NCI-H1930 (cell line): Measurements from ENCODE around the gene FSTL4.
"Not testable (repeated sequence)": the region's sequence is repeated elsewhere in the genome, so short reads cannot be mapped to it uniquely, and the experiment has no call there.

Source experiments
- DNase-seq, 2 experiments: peaks; one replicate each; lab custom pipeline; 2025; lab: John Stamatoyannopoulos, UW

The FSTL4 gene

DNA sequence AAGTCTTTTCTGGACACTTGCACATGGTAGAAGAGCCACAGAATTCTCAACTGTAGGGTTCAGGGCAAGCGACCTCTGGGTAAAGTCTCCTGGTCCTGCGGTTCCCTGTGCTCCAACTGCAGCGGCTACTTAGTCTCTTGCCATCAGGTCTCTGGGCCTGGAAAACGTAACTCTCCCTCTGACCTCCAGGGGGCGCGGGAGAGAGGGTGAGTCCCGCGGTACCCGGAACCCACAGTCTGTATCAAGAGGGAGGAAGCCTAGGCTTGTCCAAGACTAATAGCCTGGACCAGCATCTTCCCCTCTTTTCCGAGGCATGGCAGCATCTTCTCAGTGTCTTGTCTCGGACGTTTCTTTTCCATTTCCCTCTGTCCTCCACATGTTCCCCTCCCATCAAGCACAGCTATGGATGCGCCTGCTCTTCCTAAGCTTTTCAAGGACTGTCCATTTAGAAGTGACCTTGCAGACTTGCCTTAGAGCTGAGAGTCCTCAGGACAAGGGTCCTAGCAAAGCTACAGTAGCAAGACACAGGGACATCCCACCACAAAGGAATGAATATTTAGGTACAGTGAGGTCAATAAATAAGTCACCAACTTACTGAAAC, 59.3 kb downstream of the FSTL4 start:
- DNase-seq, result peak in 1 of 2 experiments; percentile 12

DNA sequence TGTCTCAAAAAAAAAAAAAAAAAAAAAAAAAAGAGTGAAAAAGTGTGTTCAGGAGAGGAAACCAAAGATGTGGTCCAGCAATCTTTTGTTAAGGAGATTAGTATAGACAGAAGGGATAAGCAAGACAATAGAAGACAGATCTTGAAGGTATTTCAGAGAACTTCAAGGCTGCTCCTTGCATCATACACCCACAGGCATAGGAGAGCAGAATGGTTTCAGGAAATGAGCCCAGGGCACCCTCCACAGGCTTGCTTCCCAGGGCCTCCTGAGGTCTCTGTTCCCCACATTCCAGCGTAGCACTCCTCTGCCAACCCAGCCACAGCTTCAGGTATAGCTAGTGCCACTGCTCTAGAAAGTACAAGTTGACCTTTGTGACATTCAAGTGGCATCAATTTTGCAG, 65.8 kb downstream of the FSTL4 start:
- no peak for DNase-seq

DNA sequence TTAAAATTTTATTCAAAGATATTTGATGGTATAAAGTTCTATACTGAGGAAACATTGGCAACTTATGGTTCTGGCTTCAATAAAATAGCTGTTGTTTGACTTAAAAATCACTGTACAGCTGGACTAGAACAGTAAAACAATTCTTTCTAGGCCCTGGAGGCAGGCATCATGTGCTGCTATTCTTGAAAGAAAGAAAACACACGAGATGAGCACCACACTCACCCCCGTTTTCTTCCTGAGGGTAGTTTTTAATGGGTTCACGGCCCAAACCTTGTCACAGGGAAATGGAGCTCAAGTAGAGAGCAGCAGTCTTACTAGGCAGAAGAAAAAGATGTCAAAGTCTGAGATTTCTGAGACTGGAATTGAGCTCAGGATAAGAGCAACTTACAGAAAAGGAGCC, 68.0 kb downstream of the FSTL4 start:
- no peak for DNase-seq

DNA sequence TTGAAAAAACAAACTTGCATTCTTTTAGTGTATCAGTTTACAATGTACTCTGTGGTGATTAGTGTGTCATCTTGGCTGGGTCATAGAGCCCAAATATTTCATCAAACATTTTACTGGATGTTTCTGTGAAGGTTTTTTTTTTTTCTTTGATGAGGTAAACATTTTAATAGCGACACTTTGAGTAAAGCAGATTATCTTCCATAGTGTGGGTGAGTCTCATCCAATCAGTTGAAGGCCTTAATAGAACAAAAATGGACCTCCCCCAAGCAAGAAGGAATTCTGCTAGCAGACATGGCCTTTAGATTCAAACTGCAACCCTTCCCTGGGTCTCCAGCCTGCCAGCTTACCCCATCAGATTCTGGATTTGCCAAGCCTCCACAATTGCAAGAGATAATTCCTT, 72.5 kb downstream of the FSTL4 start:
- no peak for DNase-seq

DNA sequence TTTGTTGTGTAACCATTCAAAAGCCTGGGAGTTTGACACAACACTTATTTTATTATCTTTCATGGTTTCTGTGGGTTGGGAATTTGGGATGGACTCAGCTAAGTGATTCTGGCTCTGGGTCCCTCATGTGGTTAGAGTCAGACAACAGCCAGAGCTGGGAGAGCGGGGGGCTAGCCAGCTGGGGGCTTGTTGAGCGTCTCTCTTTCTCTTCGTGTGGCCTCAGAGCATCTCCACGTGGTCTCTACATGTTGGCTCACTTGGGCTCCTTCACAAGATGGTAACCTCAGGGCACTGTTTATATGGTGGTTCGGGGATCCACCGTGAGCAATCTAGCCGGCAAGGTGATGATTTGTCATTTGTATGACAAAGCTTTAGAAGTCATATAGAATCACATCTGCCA, 73.6 kb downstream of the FSTL4 start:
- DNase-seq, result no peak

DNA sequence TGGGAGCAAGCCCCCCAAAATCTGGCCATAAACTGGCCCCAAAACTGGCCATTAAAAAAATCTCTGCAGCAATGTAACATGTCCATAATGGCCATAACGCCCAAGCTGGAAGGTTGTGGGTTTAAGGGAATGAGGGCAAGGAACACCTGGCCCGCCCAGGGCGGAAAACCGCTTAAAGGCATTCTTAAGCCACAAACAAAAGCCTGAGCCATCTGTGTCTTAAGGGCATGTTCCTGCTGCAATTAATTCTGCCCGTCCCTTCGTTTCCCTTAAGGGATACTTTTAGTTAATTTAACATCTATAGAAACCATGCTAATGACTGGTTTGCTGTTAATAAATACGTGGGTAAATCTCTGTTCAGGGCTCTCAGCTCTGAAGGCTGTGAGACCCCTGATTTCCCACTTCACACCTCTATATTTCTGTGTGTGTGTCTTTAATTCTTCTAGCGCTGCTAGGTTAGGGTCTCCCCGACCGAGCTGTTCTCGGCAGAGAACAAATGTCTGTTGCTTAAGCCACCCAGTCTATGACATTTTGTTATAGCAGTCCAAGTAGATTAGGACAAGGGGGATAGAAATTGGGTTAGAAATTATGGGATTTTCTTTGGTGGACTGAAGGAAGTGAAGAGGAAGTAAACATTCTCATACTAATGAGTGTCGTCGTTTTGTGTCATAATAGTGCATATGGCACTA, 77.0 kb downstream of the FSTL4 start:
- DNase-seq, result not testable (repeated sequence)

DNA sequence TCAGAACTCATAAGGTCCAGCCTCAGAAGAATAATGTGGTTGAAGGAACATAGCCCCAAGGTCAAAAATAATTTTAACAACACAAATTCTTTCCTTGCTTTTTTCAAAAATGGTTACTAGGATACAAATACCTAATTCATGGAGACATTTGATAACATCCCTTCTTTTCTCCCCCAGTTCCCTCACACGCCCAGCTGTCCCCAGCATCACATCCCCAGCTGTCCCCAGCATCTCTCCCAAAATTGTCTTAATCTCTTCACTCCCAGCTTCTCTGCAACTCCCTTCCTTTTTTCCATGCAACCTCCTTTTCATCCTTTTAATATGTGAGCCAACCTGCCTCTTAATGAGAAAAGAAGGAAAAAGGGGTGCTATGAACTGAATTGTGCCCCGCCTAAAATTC, 77.8 kb downstream of the FSTL4 start:
- no peak for DNase-seq

DNA sequence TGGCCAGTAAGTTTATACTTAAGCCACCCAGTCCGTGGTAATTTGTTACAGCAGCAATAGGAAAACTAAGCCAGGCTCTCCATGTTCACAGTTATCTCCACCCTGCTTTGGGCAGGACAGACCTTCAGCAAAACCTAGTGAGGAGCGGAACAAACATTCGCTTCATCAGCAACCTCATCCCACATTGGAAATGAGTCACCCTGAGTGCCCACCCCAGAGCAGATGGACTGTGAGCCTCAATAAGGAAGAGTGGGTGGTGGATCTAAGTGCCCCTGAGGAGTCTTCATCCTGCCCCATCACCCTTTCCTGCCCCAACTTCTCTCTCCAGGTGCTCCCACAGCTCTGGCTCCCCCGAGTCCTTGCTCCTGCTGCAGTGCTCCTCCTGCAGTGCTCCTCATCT, 78.8 kb downstream of the FSTL4 start:
- DNase-seq, result no peak

DNA sequence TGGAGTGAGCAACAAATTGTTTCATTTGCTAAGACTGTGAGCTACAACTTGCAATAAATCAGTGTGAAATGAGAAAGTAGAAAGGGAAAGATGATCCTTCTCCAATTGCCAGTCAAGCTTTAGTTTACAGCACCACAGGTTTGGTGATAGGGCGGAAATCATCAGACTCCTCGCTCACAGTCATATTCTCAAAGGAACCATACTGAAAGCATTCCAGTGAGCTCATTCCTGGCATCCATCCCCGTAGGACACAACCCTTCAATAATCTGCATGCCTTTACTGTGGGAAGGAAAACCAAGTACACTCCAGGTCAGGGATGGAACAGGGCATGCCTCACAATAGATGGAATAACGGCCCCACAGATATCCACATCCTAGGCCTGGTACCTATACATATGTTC, 80.7 kb downstream of the FSTL4 start:
- no peak for DNase-seq

DNA sequence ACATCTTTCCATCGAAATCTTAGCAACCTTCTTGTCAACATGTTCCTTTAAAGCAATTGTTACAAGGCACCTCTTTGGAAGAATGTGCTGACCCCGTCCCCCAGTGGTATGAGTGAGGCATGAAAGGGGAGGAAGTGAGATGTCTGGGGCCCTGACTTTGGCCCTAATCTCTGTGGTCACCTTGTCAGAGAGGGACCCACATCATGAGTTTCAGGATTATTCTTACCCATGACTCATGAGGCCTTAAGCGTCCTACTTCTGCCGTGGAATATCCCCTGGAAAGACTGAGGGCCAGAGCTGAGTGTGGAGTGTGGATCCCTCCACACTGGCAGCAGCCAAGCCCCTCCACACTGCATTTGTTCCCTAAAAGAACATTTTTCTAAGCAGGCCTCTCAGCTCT, 81.2 kb downstream of the FSTL4 start:
- no peak for DNase-seq

DNA sequence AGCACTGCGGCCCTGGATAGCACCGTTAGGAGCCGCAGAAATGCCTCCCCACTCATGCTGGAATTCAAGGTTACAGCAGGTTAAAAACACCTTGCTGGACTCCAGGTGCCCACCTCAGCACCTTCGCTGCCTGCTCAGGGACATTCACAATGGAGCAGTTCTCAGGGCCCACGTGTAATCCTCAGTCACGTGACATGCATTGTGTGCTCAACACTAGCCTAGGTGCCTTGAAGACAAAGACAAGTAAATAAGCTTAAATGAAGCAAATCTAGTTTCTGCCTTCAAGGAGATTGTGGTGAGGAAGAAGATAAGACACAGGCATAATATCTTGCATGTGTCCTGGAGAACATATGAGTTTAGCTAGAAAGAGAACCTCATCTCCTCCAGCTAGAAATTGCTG, 82.1 kb downstream of the FSTL4 start:
- no peak for DNase-seq

DNA sequence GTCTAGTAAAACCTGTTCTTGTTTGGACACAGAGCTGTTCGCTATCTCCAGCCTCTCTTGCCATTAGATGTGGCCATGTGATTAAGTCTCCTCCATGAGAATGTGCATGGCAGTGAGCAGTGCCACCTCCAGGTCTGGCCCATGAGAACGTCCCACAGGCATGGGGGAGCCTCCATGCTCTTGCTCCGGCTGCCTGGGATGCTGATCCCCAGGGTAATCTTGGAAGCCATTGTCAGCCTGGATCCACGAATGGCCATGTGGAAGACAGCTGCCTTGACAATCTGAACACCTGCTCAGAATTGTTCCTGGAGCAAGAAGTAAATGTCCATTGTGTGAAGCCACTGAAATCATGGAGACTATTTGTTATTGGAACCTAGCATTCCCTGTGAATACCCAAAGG, 83.5 kb downstream of the FSTL4 start:
- no peak for DNase-seq

DNA sequence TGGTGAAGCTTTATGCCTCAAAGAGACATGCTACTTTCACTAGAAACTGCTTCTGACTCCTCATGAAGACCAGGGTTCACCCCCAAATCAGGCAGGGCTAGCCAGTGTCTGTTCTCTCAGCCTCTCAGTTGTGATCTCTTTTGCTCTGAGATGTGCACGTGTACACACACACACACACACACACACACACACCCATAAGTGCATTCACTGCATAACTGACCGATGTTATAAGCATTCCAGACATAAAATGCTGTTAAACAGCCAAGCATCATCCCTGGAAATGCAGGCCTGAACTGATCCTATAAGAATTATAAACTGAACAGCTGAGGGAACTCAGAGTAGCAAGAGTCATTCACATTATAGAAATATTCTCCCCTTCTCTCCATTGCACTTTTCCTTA, 85.0 kb downstream of the FSTL4 start:
- DNase-seq, result no peak

DNA sequence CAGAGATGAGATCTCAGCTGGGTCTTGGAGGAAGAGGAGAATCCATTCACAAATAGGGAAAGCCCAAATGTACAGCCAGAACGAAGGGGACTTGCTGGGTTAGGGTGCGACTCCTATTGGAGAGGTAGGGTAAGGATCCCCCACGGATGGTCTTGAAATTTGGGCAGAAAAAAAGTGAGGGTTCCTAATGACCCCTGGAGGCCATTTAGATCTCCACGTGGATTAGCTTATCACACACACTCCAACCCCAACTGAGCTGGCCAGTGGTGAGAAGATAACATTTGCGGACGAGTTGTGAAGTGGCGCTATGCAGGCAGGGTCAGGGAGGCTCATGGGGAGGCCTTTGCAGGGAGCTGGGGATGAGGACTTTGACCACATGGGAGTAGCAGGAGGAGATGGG, 86.0 kb downstream of the FSTL4 start:
- no peak for DNase-seq

DNA sequence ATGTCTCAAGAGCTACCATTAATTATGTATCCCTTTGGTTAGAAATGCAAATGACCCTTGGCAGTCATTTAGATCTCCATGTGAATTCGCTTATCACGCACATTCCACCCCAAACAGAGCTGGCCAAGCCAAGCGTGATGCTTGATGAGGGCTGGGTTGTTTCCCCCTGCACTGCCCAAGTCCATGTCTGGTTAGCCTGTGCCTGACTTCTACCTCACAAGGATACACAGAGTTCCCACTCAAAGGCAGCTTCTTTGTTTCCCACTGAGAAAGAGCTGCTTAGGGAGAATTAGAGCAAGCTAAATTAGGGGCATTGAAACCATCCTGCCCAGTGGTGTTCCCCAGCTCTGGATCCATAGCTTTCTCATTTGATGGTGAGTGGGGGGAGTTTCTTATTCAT, 87.2 kb downstream of the FSTL4 start:
- DNase-seq, result no peak

DNA sequence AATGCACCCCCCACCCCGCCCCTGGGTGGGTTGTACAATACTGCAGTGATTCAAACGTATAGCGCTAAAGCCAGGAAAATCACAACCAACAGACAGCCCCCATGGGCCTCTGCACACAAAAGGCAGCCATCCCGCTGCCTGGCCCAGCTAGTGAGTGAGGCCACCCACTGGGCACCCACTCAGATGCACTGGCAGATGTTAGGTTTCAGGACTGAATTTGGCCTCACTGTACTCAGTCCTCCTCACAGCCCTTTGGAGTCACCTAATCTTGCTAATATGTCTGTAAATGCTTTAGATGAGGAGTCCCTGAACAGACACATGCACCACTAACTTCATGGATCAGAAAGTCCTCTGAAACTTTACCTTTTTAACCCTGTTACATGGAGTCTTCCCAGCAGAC, 87.7 kb downstream of the FSTL4 start:
- DNase-seq, result no peak

DNA sequence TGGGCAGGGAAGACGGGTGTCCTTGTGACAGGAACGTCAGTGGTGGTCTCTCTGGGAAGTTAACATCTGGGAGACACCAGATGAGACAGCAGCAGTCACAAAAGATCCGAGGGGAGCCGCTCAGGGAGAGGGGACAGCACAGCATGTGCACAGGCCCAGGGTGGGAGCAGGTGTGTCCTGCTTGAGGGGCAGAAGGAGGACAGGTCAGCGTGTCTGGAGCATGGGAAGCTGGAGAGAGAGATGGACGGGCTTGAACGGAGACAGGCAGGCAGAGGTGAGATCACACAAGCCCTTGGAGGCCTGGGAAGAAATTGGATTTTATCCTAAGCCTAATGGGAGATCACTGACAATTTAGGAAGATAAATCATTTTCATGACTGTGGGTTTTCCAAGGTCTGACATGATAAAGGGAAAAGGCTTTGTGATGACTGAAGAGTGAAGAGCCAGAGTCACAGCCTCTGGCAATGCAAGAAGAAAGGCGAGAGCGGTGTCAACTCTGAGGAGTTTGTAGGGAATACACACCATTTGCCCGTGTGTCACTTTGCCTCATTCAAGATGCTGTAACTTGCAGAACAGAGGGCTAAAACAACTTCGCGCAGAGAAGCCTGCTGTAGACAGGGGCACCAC, 88.3 kb downstream of the FSTL4 start:
- no peak for DNase-seq

DNA sequence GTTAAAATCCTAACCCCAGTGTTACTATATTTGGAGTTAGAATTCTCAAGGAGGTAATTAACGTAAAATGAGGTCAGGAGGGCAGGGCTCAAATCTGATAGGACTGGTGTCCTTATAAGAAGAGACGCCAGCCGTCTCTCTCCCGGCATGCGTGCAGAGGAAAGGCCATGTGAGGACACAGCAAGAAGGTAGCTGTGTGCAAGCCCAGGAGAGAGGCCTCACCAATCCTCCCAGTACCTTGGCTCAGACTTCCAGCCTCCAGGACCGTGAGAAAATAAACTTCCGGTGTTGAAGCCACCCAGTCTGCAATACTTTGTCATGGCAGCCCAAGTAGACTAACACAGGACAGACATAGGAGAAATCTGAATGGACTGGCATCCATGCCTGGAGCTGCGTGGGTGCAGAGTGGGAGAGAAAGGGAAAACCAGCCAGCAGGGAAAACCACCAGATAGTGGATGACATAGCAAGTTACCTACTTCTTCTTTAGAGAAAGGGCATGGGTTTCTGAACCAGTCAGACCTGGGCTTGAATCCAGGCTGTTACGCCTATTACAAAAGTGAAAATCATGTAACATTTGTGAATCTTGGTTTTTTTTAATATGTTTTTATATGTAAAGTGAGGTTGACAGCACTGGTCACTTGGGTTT, 89.2 kb downstream of the FSTL4 start:
- DNase-seq, result no peak

DNA sequence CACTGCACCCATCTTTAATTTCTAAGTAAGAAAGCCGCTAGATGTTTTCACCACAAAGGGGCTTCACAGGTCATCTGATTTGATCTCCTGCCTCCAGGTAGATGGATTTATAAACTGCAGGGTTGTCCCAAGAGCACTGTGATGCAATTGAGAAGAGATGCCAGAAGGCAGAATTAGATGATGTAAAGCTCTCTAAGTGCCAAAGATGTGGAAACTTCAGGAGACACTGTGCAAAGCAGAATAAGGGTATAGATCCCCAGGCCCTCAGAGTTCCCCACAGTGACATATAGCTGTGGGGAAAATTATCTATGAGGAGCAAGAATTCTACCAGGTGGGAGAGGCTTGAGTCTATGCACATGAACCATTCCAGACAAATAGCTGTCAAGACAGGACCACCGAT, 90.5 kb downstream of the FSTL4 start:
- DNase-seq, result no peak

DNA sequence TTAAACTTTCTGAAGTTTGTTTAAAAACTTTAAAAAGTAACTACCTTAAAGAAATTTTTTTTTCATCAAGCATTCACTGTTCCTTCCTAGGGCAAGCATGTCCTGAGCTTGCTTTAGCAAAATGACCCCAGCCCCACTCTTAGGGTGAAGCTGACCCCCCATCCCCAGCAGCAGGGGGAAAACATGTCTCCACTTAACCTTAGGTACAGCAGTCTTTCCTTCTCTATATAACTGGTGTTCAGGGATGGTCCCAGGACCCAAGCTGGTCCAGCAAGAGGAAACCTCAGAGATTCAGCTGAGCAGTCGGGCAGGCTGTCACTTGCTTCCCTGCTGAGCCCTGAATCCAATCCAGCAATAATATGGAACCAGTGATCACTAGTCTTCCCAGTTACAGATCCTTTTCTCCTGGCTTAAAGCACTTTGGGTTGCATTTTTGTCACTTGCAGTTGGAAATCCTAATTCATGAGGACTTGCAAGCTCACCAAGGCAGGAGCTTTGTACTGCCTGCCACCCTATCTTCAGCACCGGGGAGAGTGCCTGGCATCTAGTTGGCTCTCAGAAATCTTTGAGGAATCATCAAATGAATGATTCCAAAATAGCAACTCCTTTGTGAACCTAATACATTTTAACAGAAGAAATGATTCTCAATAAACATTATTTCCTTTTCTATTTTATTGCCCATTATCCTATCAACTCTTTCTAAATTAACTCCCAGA, 91.2 kb downstream of the FSTL4 start:
- no peak for DNase-seq

DNA sequence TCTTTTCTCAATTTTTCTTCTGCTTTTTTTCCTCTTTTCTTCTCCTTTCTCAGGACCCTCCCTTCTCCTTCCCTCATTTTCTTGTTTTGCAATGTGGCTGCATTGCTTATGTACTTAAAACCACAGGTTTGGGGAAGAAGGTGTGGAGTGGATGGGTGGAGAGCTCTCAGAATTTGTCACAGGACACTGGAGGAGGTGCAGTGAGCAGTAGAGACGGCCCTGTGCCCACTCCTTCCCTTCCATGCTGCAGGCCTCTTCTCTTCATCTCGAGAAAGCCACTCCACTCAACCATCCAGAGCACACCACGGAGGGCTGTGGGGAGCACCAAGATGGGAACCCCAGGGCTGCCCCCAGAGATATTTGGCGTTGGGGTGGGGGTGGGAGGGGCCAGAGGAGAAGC, 92.3 kb downstream of the FSTL4 start:
- DNase-seq, result no peak

DNA sequence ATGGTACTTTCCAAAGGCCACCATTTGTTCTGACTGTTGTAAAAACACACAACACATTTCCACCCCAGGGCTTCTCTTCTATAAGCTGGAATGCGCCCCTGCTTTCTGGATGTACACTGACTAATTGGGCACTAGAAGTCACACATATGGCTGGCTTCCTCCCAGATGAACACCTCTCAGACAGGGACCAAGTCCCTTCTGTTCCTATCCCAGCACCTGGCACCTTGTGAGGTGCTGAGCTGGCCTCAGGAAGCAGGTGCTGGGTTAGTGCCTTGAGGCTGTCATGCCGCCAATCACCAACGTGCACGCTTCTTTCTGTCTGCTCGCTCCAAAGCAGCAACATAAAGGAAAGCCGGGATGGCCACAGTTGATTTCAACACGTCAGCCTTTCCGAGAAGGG, 93.2 kb downstream of the FSTL4 start:
- DNase-seq, result no peak

DNA sequence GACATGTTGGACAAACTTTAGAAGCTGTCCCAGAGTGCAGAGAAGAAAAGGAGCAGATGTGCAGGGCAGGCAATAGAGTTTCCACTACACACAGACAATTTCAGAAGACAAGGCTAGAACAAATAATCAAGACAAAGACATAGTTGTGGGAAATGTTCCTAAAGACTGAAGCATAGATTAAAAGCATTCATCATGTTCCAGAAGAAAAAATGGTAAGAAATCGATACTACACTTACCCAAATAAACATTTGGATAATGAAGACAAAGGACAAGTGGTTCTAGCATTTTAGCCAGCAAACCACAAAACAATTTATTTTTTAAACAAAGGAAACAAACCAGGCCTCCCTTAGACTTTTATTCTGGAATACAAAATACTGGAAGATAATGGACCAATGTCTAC, 97.9 kb downstream of the FSTL4 start:
- DNase-seq, result peak in 1 of 2 experiments; percentile 3
